OCI-LY3 (cell line): ENCODE results near the gene GRK3.

ENCODE experiments used
- CTCF ChIP-seq: fragments of 200-600, 300-600 bp; sonication (generic); IDR thresholded peaks from 2 replicates; pipeline ENCODE4 v1.5.1; 2014; ENCODE audit warnings: antibody characterized with exemption, low read length, low read depth
- EZH2phosphoT487 ChIP-seq: fragments of 200-600 bp; shearing (Covaris generic); IDR thresholded peaks from 2 replicates; pipeline ENCODE4 v1.6.1; 2018; ENCODE audit warnings: antibody characterized with exemption, mixed run types, low read depth

GRCh38 chr22:25518000-25518663 is 46.3 kb upstream of the GRK3 start:
- TF ChIP-seq CTCF (no peak), EZH2phosphoT487 (no peak)
